ENCODE data around the gene CD247. TPM values are rescaled to one million over a fixed set of nuclear protein-coding genes. Genes with fewer than 3 reads are reported as not detected.

The CD247 gene
- total RNA-seq, 4 donors from 2014 or later: 0.30 to 0.76 TPM; not detected in 2

DNA sequence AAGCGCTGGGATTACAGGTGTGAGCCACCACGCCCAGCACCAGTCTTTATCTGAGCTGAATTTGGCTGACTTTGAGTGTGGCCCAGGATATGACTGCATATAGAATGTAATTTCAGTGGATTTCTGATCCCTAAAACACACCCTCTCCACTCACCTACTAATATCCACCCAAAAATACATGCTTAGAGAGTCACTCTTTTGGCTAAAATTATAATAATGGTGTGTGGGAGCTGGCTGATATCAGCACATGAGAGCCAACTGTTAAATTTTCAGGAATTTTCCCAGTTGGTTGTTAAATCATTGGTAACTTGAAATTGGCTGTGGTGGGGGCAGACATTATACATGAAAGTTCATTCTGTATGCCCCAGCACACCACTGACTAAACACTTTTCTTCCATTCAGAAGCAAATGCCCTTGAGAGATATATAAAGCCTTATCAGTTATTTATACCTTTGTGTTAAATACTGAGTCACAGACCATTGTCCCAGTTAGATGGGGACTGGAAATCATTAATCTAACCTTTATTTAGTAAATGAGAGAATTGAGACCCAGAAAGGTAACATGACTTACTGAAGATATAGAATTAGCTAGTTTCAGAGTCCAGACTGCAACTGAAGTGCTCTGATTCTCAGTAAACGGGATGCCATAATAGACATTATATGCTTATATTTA, 9.9 kb upstream of the CD247 start:
- 94% methylated on average over 3 of the region's 3 CpGs for WGBS
- Histone ChIP-seq H3K4me3 (no peak overlapping the region), H3K27ac (no peak overlapping the region), H3K4me1 (no peaks in the 10 kb centered on the region), H3K36me3 (no peaks in the 10 kb centered on the region), H3K27me3 (no peaks in the 10 kb centered on the region), H3K9me3 (no peaks in the 10 kb centered on the region)
- no peak for DNase-seq (ENCODE audit: low spot score in 2 of 2)
- TF ChIP-seq POLR2A (IDR thresholded peaks at IDR 0.05): no peak
- TF ChIP-seq EP300 (IDR thresholded peaks at IDR 0.05): no peak
- no peak for TF ChIP-seq POLR2AphosphoS5 (IDR thresholded peaks at IDR 0.05)
- TF ChIP-seq, protein P1, sequence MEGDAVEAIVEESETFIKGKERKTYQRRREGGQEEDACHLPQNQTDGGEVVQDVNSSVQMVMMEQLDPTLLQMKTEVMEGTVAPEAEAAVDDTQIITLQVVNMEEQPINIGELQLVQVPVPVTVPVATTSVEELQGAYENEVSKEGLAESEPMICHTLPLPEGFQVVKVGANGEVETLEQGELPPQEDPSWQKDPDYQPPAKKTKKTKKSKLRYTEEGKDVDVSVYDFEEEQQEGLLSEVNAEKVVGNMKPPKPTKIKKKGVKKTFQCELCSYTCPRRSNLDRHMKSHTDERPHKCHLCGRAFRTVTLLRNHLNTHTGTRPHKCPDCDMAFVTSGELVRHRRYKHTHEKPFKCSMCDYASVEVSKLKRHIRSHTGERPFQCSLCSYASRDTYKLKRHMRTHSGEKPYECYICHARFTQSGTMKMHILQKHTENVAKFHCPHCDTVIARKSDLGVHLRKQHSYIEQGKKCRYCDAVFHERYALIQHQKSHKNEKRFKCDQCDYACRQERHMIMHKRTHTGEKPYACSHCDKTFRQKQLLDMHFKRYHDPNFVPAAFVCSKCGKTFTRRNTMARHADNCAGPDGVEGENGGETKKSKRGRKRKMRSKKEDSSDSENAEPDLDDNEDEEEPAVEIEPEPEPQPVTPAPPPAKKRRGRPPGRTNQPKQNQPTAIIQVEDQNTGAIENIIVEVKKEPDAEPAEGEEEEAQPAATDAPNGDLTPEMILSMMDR (IDR thresholded peaks at IDR 0.05): no peak

DNA sequence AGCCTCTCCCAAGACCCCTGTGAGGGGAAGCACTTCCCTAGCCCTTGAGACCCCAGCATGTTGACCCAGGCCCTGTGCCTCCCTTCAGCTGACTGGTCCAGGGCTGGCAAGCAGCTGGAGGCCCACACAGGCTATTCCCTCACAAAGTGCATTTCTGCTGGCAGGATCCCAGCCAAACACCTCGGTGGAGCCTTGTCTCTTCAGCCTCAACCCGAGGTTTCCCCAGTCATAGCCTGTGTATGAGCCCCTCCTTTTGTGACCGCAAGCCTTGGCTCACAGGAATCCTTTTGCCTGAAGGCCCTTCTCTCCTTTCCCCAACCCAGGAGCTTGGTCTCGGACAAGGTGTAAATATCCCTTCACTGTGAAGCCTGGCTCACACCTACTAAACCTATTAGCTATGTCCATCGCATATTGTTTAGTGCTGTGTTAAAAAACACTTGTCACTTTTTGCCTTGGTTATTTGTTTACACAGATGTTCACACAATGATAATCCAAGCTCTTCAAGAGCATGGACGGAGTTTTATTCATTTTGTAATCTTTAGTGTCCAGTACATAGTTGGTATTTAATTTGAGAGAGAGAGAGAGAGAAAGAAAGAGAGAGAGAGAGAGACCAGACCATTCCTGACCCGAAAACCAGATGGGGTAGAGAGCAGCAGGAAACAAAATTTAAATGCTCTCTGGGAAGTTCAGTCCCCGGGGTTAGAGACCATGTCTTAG, 8.5 kb upstream of the CD247 start:
- DNase-seq (ENCODE audit: low spot score in 2 of 2): no peak
- Histone ChIP-seq H3K36me3 (no peaks in the 10 kb centered on the region), H3K27me3 (no peaks in the 10 kb centered on the region), H3K27ac (no peak overlapping the region), H3K4me3 (no peak overlapping the region), H3K9me3 (no peaks in the 10 kb centered on the region), H3K4me1 (no peaks in the 10 kb centered on the region)
- WGBS: 60% methylated on average over 8 of the region's 8 CpGs
- TF ChIP-seq, protein P1 (IDR thresholded peaks at IDR 0.05): no peak
- no peak for TF ChIP-seq POLR2AphosphoS5 (IDR thresholded peaks at IDR 0.05)
- TF ChIP-seq EP300 (IDR thresholded peaks at IDR 0.05): no peak
- no peak for TF ChIP-seq POLR2A (IDR thresholded peaks at IDR 0.05)

DNA sequence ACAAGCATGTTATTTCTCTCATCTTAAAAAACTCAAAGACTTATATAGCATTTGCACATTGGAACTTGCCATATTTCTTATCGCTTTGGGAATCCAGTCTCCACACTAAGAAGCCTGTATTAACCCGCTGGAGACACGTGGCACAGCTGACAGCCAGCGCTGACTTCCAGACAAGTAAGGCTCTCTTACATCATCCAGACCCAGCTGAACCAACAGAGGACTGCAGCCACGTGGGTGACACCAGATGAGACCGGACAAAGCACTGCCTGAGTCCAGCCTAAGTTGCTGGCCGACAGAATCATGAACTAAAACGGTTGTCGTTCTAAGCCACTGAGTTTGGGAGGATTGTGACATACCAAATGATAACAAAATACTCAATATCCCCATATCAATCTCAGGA, 6.3 kb upstream of the CD247 start:
- H3K9me3 ChIP-seq: no peaks in the 10 kb centered on the region
- H3K27ac ChIP-seq: no peak overlapping the region
- no peaks in the 10 kb centered on the region for H3K36me3 ChIP-seq
- no peaks in the 10 kb centered on the region for H3K27me3 ChIP-seq
- TF ChIP-seq, protein P1 (IDR thresholded peaks at IDR 0.05): no peak
- no peak for TF ChIP-seq EP300 (IDR thresholded peaks at IDR 0.05)
- TF ChIP-seq POLR2A (IDR thresholded peaks at IDR 0.05): no peak
- no peak for TF ChIP-seq POLR2AphosphoS5 (IDR thresholded peaks at IDR 0.05)
- DNase-seq (ENCODE audit: low spot score in 2 of 2): no peak
- H3K4me3 ChIP-seq: no peak overlapping the region
- no peaks in the 10 kb centered on the region for H3K4me1 ChIP-seq
- 82% methylated on average over 9 of the region's 9 CpGs for WGBS

GRCh38 chr1:167522246-167522645, 3.9 kb upstream of the CD247 start:
- 91% methylated on average over 5 of the region's 5 CpGs for WGBS
- Histone ChIP-seq H3K4me1 (no peaks in the 10 kb centered on the region), H3K4me3 (no peak overlapping the region), H3K9me3 (no peaks in the 10 kb centered on the region), H3K36me3 (no peaks in the 10 kb centered on the region), H3K27me3 (peaks cover 4% of the 10 kb centered on the region), H3K27ac (no peak overlapping the region)
- no peak for DNase-seq (ENCODE audit: low spot score in 2 of 2)
- TF ChIP-seq POLR2A (IDR thresholded peaks at IDR 0.05): no peak
- TF ChIP-seq, protein P1 (IDR thresholded peaks at IDR 0.05): no peak
- no peak for TF ChIP-seq POLR2AphosphoS5 (IDR thresholded peaks at IDR 0.05)
- TF ChIP-seq EP300 (IDR thresholded peaks at IDR 0.05): no peak

DNA sequence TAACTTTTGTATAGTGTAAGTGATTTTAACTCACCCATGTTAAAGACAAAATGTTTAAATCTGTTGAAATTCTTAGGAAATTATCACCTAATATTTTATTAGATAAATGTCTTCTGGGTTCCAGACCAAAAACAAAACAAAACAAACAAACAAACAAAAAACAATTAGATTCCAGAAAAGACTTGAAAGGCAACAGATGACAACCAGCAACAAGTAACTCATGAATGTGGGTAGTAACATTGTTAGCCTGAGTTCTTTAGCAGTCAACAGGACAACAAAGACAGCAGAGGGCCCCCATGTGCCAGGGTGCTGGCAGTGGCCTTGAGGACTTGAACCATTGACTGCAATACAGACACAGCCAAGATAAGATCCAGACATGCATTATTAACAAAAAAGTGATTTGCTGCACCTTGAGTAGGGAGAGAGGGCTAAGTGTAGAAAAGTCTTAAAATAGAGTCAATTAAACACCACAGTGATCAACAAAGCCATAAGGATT, 2.4 kb upstream of the CD247 start:
- DNase-seq (ENCODE audit: low spot score in 2 of 2): no peak

More for the DNA sequence above, 2.4 kb upstream of the CD247 start:
- Histone ChIP-seq H3K9me3 (no peaks in the 10 kb centered on the region), H3K36me3 (no peaks in the 10 kb centered on the region), H3K27me3 (peaks cover 7% of the 10 kb centered on the region), H3K4me3 (no peak overlapping the region), H3K4me1 (no peaks in the 10 kb centered on the region), H3K27ac (no peak overlapping the region)
- no peak for TF ChIP-seq POLR2AphosphoS5 (IDR thresholded peaks at IDR 0.05)
- TF ChIP-seq, protein P1 (IDR thresholded peaks at IDR 0.05): no peak
- no peak for TF ChIP-seq POLR2A (IDR thresholded peaks at IDR 0.05)
- no peak for TF ChIP-seq EP300 (IDR thresholded peaks at IDR 0.05)

All from suprapubic skin (tissue), 4 donors.